ENCODE data around the gene CCS.

CCS gene

GRCh38 chr11:66617155-66617834, 24.3 kb downstream of the CCS start:
- peak overlapping the region; percentile 98 for H3K4me3 ChIP-seq (ENCODE audit: low read length)
- no peaks in the 10 kb centered on the region for H3K27me3 ChIP-seq (ENCODE audit: insufficient read depth, low read length)
- peak overlapping the region; percentile 94 for H3K27ac ChIP-seq (ENCODE audit: low read length)
- peak overlapping the region; percentile 99 for H3K9ac ChIP-seq (ENCODE audit: low read depth, low read length)
- H3K4me1 ChIP-seq (ENCODE audit: insufficient read depth, low read length), result peaks cover 22% of the 10 kb centered on the region
- peaks cover 44% of the 10 kb centered on the region for H3K36me3 ChIP-seq (ENCODE audit: insufficient read depth, low read depth, low read length)
- no peaks in the 10 kb centered on the region for H3K9me3 ChIP-seq (ENCODE audit: insufficient read depth, low read depth, low read length)

GRCh38 chr11:66619080-66619554, 26.1 kb downstream of the CCS start:
- Histone ChIP-seq H3K9ac (ENCODE audit: low read depth, low read length) (peak overlapping the region; percentile 99; the same call in 1 of the 2 replicates), H3K36me3 (ENCODE audit: insufficient read depth, low read depth, low read length) (peaks cover 63% of the 10 kb centered on the region), H3K4me3 (ENCODE audit: low read length) (peak overlapping the region; percentile 98), H3K27me3 (ENCODE audit: insufficient read depth, low read length) (no peaks in the 10 kb centered on the region), H3K27ac (ENCODE audit: low read length) (no peak overlapping the region), H3K9me3 (ENCODE audit: insufficient read depth, low read depth, low read length) (no peaks in the 10 kb centered on the region), H3K4me1 (ENCODE audit: insufficient read depth, low read length) (peaks cover 22% of the 10 kb centered on the region)

- Histone ChIP-seq H3K4me3 (ENCODE audit: low read length) (no peak overlapping the region), H3K4me1 (ENCODE audit: insufficient read depth, low read length) (peaks cover 8% of the 10 kb centered on the region; the same call in 1 of the 2 replicates), H3K27ac (ENCODE audit: low read length) (no peak overlapping the region), H3K9ac (ENCODE audit: low read depth, low read length) (no peak overlapping the region), H3K9me3 (ENCODE audit: insufficient read depth, low read depth, low read length) (no peaks in the 10 kb centered on the region), H3K27me3 (ENCODE audit: insufficient read depth, low read length) (no peaks in the 10 kb centered on the region), H3K36me3 (ENCODE audit: insufficient read depth, low read depth, low read length) (peaks cover 94% of the 10 kb centered on the region)
Observed at GRCh38 chr11:66624450-66624849, 31.5 kb downstream of the CCS start.

GRCh38 chr11:66625041-66625751, 32.2 kb downstream of the CCS start:
- no peak overlapping the region for H3K4me3 ChIP-seq (ENCODE audit: low read length)
- no peak overlapping the region for H3K27ac ChIP-seq (ENCODE audit: low read length)
- peaks cover 8% of the 10 kb centered on the region; the same call in 1 of the 2 replicates for H3K4me1 ChIP-seq (ENCODE audit: insufficient read depth, low read length)
- no peaks in the 10 kb centered on the region for H3K27me3 ChIP-seq (ENCODE audit: insufficient read depth, low read length)
- peaks cover 97% of the 10 kb centered on the region for H3K36me3 ChIP-seq (ENCODE audit: insufficient read depth, low read depth, low read length)
- no peaks in the 10 kb centered on the region for H3K9me3 ChIP-seq (ENCODE audit: insufficient read depth, low read depth, low read length)
- H3K9ac ChIP-seq (ENCODE audit: low read depth, low read length), result no peak overlapping the region

GRCh38 chr11:66625752-66626149, 32.8 kb downstream of the CCS start:
- no peaks in the 10 kb centered on the region for H3K27me3 ChIP-seq (ENCODE audit: insufficient read depth, low read length)
- no peak overlapping the region for H3K4me3 ChIP-seq (ENCODE audit: low read length)
- H3K27ac ChIP-seq (ENCODE audit: low read length), result no peak overlapping the region
- no peak overlapping the region for H3K9ac ChIP-seq (ENCODE audit: low read depth, low read length)
- no peaks in the 10 kb centered on the region for H3K9me3 ChIP-seq (ENCODE audit: insufficient read depth, low read depth, low read length)
- H3K36me3 ChIP-seq (ENCODE audit: insufficient read depth, low read depth, low read length), result peaks cover 98% of the 10 kb centered on the region
- peaks cover 5% of the 10 kb centered on the region; the same call in 1 of the 2 replicates for H3K4me1 ChIP-seq (ENCODE audit: insufficient read depth, low read length)

- Histone ChIP-seq H3K9me3 (ENCODE audit: insufficient read depth, low read depth, low read length) (no peaks in the 10 kb centered on the region), H3K27ac (ENCODE audit: low read length) (no peak overlapping the region), H3K27me3 (ENCODE audit: insufficient read depth, low read length) (no peaks in the 10 kb centered on the region), H3K4me1 (ENCODE audit: insufficient read depth, low read length) (no peaks in the 10 kb centered on the region), H3K36me3 (ENCODE audit: insufficient read depth, low read depth, low read length) (peaks cover 99% of the 10 kb centered on the region), H3K4me3 (ENCODE audit: low read length) (no peak overlapping the region), H3K9ac (ENCODE audit: low read depth, low read length) (no peak overlapping the region)
Observed at GRCh38 chr11:66626382-66626781, 33.4 kb downstream of the CCS start.

GRCh38 chr11:66626926-66627325, 33.9 kb downstream of the CCS start:
- no peaks in the 10 kb centered on the region for H3K9me3 ChIP-seq (ENCODE audit: insufficient read depth, low read depth, low read length)
- H3K27ac ChIP-seq (ENCODE audit: low read length), result no peak overlapping the region
- no peaks in the 10 kb centered on the region for H3K4me1 ChIP-seq (ENCODE audit: insufficient read depth, low read length)
- no peaks in the 10 kb centered on the region for H3K27me3 ChIP-seq (ENCODE audit: insufficient read depth, low read length)
- no peak overlapping the region for H3K9ac ChIP-seq (ENCODE audit: low read depth, low read length)
- H3K4me3 ChIP-seq (ENCODE audit: low read length), result no peak overlapping the region
- H3K36me3 ChIP-seq (ENCODE audit: insufficient read depth, low read depth, low read length), result peaks cover 99% of the 10 kb centered on the region

GRCh38 chr11:66628061-66628603, 35.1 kb downstream of the CCS start:
- no peaks in the 10 kb centered on the region for H3K4me1 ChIP-seq (ENCODE audit: insufficient read depth, low read length)
- no peak overlapping the region for H3K27ac ChIP-seq (ENCODE audit: low read length)
- H3K9me3 ChIP-seq (ENCODE audit: insufficient read depth, low read depth, low read length), result no peaks in the 10 kb centered on the region
- H3K4me3 ChIP-seq (ENCODE audit: low read length), result no peak overlapping the region
- no peak overlapping the region for H3K9ac ChIP-seq (ENCODE audit: low read depth, low read length)
- peaks cover 98% of the 10 kb centered on the region for H3K36me3 ChIP-seq (ENCODE audit: insufficient read depth, low read depth, low read length)
- no peaks in the 10 kb centered on the region for H3K27me3 ChIP-seq (ENCODE audit: insufficient read depth, low read length)

GRCh38 chr11:66629356-66629755, 36.4 kb downstream of the CCS start:
- Histone ChIP-seq H3K36me3 (ENCODE audit: insufficient read depth, low read depth, low read length) (peaks cover 95% of the 10 kb centered on the region), H3K4me3 (ENCODE audit: low read length) (no peak overlapping the region), H3K9me3 (ENCODE audit: insufficient read depth, low read depth, low read length) (no peaks in the 10 kb centered on the region), H3K27ac (ENCODE audit: low read length) (no peak overlapping the region), H3K4me1 (ENCODE audit: insufficient read depth, low read length) (no peaks in the 10 kb centered on the region), H3K9ac (ENCODE audit: low read depth, low read length) (no peak overlapping the region), H3K27me3 (ENCODE audit: insufficient read depth, low read length) (no peaks in the 10 kb centered on the region)

GRCh38 chr11:66631883-66632282, 38.9 kb downstream of the CCS start:
- H3K9me3 ChIP-seq (ENCODE audit: insufficient read depth, low read depth, low read length), result no peaks in the 10 kb centered on the region
- H3K36me3 ChIP-seq (ENCODE audit: insufficient read depth, low read depth, low read length), result peaks cover 87% of the 10 kb centered on the region
- no peak overlapping the region for H3K27ac ChIP-seq (ENCODE audit: low read length)

GRCh38 chr11:66632952-66633351, 40.0 kb downstream of the CCS start:
- no peaks in the 10 kb centered on the region for H3K9me3 ChIP-seq (ENCODE audit: insufficient read depth, low read depth, low read length)
- no peak overlapping the region for H3K9ac ChIP-seq (ENCODE audit: low read depth, low read length)
- H3K27ac ChIP-seq (ENCODE audit: low read length), result no peak overlapping the region
- peaks cover 76% of the 10 kb centered on the region for H3K36me3 ChIP-seq (ENCODE audit: insufficient read depth, low read depth, low read length)
- H3K4me1 ChIP-seq (ENCODE audit: insufficient read depth, low read length), result peaks cover 7% of the 10 kb centered on the region; the same call in 1 of the 2 replicates
- no peak overlapping the region for H3K4me3 ChIP-seq (ENCODE audit: low read length)
- no peaks in the 10 kb centered on the region for H3K27me3 ChIP-seq (ENCODE audit: insufficient read depth, low read length)

More at GRCh38 chr11:66631883-66632282, 38.9 kb downstream of the CCS start:
- Histone ChIP-seq H3K9ac (ENCODE audit: low read depth, low read length) (no peak overlapping the region), H3K4me3 (ENCODE audit: low read length) (no peak overlapping the region), H3K27me3 (ENCODE audit: insufficient read depth, low read length) (no peaks in the 10 kb centered on the region), H3K4me1 (ENCODE audit: insufficient read depth, low read length) (no peaks in the 10 kb centered on the region)
